ENCODE data around the gene SLC17A9.
A peak's percentile ranks its signal among the peaks of the same experiment; 100 is the strongest.

SLC17A9 gene

DNA sequence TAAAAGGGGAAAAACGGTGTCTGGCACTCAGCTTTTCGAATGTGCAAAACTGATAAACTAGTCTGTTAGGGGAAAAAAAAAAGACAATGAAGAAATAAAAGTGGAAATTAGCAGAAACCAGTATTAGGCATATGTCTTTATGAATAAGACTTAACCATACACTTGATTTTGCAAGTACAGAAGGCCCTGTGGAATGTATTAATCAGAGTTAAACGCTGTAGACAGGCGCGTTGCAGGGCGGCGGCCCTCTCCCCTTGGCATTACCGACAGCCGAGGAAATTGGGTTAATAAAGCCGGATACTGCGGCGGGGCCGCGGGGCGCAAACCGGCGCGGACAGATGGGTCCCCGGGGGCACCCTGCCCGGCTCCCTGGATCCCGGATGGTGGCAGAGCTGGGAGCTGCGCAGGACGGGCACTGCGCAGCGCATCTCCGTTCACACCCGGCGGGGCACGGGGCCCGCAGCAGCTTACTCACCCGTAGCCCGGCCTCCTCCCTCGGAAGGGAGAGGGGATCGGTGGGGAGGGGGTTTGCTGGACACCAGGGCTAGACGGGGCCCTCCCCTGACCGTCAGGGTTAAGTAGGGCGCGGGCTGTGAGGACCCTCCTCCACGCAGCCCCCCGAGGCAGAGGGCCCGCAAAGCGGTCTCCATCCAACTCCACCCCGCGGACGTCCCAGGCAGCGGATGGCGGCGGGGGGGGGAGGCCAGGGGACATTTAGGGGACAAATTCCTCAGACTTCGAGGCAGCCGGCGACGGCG lies 52.3 kb downstream of the SLC17A9 start:
- H3K4me3 ChIP-seq (ENCODE audit: low read depth, low read length): no peak overlapping the region
- TF ChIP-seq, protein P1, sequence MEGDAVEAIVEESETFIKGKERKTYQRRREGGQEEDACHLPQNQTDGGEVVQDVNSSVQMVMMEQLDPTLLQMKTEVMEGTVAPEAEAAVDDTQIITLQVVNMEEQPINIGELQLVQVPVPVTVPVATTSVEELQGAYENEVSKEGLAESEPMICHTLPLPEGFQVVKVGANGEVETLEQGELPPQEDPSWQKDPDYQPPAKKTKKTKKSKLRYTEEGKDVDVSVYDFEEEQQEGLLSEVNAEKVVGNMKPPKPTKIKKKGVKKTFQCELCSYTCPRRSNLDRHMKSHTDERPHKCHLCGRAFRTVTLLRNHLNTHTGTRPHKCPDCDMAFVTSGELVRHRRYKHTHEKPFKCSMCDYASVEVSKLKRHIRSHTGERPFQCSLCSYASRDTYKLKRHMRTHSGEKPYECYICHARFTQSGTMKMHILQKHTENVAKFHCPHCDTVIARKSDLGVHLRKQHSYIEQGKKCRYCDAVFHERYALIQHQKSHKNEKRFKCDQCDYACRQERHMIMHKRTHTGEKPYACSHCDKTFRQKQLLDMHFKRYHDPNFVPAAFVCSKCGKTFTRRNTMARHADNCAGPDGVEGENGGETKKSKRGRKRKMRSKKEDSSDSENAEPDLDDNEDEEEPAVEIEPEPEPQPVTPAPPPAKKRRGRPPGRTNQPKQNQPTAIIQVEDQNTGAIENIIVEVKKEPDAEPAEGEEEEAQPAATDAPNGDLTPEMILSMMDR (IDR thresholded peaks at IDR 0.05; ENCODE audit: low read depth, low read length): no peak
- no peak for TF ChIP-seq MYC (IDR thresholded peaks at IDR 0.05; ENCODE audit: low read depth, low read length)
- TF ChIP-seq, protein P2, sequence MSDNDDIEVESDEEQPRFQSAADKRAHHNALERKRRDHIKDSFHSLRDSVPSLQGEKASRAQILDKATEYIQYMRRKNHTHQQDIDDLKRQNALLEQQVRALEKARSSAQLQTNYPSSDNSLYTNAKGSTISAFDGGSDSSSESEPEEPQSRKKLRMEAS (IDR thresholded peaks at IDR 0.05; ENCODE audit: low read depth, low read length): no peak
- TF ChIP-seq POLR2A (IDR thresholded peaks at IDR 0.05; ENCODE audit: extremely low read depth, insufficient read length): no peak
- peak; percentile 57 for DNase-seq (ENCODE audit: low read depth)

DNA sequence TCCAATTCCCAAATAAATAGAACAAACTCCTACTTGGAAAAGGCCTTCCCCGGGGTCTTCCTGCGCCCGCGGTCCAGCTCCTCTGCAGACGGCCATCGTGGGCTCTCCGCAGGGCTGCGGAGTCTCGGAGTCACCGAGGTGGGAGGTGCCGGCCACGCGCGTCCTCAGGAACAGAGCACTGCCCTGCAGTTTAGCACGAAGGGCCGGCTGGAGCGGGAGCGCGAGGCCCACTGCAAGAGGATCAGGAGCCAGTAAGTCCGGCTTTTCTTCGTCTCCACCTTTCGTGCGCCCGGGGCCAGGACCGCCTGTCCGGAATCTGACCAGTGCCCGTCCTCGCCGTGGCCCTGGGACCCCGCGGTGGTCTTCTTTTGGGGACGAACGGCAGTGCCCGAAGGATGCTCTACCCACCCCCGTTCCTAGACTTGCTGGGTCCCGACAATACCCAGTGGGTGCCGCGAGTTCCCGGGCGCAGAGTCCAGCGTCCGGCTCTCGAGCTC lies 52.9 kb downstream of the SLC17A9 start:
- TF ChIP-seq, protein P1 (IDR thresholded peaks at IDR 0.05; ENCODE audit: low read depth, low read length): no peak
- TF ChIP-seq MYC (IDR thresholded peaks at IDR 0.05; ENCODE audit: low read depth, low read length): no peak
- no peak for TF ChIP-seq POLR2A (IDR thresholded peaks at IDR 0.05; ENCODE audit: extremely low read depth, insufficient read length)
- TF ChIP-seq, protein P2 (IDR thresholded peaks at IDR 0.05; ENCODE audit: low read depth, low read length): no peak
- no peak overlapping the region for H3K4me3 ChIP-seq (ENCODE audit: low read depth, low read length)
- DNase-seq (ENCODE audit: low read depth): no peak

DNA sequence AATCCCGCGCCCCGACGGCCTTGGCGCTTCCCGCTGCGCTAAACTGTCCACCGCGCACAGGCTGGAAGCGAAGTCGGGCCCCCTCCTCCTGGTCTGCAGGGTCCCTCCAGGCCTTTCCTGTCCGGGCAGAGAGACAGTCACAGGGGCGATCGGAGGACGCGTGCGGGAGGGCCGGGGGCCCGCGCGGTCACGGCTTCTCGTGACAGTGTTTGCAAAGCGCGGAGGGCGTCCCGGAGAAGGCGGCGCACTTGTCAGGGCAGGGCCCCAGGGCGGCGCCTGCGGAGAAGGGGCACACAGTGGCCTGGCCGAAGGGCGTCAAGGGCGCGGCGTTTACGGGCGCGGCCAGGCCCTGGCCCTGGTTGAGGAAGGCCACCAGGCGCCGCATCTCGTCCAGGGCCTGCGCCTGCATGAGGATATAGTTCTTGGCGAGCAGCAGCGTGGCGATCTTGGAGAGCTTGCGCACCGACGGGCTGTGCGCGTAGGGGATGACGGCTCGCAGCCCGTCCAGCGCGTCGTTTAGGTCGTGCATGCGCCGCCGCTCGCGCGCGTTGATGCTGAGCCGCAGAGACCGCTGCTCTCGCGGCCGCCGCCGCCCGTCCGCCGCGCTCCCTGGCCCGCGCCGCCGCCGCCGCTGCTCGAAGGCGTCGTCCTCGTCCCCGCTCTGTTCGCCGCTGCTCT lies 53.5 kb downstream of the SLC17A9 start:
- no peak overlapping the region for H3K4me3 ChIP-seq (ENCODE audit: low read depth, low read length)

DNA sequence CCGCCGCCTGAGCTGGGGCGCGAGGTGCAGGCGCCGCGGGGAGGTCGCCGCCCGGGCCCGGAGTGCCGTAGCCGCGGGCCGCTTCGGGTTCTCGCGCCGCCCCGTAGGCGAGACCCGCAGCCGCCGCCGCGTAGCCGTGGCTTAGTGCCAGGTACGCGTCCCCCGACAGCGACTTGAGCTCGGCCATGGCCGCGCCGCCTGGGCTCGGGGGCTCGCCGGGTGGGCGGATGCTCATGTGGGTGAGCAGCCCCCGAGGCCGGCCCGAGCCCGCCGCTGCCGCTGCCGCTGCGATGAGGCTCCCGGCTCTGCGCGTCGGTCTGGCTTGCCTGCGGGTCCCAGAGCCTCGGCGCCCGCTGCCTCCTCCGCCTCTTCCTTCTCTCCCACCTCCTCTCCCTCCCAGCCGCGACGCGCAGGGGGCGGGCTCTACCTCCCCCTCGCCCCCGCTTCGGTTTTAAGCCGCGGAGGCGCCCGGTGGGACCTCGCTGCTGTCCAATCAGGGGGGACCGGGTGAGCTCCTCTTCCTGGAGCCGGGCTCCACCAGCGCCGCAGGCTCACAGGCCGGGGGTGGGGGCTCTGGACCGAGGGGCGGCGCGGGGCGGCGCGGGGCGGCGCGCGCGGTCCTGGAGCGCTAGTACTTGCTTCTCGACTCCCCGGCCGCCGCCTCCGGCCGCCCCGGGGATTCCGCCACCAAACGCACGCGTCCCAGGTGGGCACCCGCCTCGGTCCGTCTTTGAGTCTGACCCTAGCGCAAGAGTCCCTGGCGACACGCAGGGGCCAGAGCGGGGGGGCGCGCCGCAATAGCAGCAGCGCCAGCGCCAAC lies 54.2 kb downstream of the SLC17A9 start, which contains the start of gene BHLHE23:
BHLHE23 (minus strand) TSS at position 425 of the 820 bp plus-strand sequence; CDS start at position 235, 190 bp downstream.
- H3K4me3 ChIP-seq (ENCODE audit: low read depth, low read length): no peak within 1 kb of the TSS
- TF ChIP-seq POLR2A (IDR thresholded peaks at IDR 0.05; ENCODE audit: extremely low read depth, insufficient read length): no peak
- TF ChIP-seq, protein P1 (IDR thresholded peaks at IDR 0.05; ENCODE audit: low read depth, low read length): no peak
- TF ChIP-seq, protein P2 (IDR thresholded peaks at IDR 0.05; ENCODE audit: low read depth, low read length): no peak
- no peak for TF ChIP-seq MYC (IDR thresholded peaks at IDR 0.05; ENCODE audit: low read depth, low read length)
- peak; percentile 86 for DNase-seq (ENCODE audit: low read depth)

More for the DNA sequence above, 53.5 kb downstream of the SLC17A9 start:
- TF ChIP-seq MYC (IDR thresholded peaks at IDR 0.05; ENCODE audit: low read depth, low read length) (no peak), POLR2A (IDR thresholded peaks at IDR 0.05; ENCODE audit: extremely low read depth, insufficient read length) (no peak)
- TF ChIP-seq, protein P2 (IDR thresholded peaks at IDR 0.05; ENCODE audit: low read depth, low read length): no peak
- TF ChIP-seq, protein P1 (IDR thresholded peaks at IDR 0.05; ENCODE audit: low read depth, low read length): no peak
- DNase-seq (ENCODE audit: low read depth): no peak

DNA sequence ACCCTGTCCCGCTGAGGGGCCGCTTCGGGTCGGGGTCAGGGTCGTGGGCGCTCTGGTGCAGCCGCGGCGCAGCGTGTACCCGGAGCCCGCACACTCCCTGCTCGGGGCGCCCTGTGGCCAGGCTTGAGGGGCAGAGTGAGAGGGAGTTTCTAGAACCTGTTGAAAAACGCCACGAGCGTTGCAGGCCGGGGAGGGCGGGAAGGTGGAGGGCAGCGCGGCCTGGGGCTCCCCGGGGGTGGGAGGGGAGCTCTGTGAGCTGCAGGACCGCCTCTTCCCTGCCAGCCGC lies 54.8 kb downstream of the SLC17A9 start:
- no peak overlapping the region for H3K4me3 ChIP-seq (ENCODE audit: low read depth, low read length)
- TF ChIP-seq MYC (IDR thresholded peaks at IDR 0.05; ENCODE audit: low read depth, low read length): no peak
- TF ChIP-seq, protein P2 (IDR thresholded peaks at IDR 0.05; ENCODE audit: low read depth, low read length): no peak
- TF ChIP-seq POLR2A (IDR thresholded peaks at IDR 0.05; ENCODE audit: extremely low read depth, insufficient read length): no peak
- TF ChIP-seq, protein P1 (IDR thresholded peaks at IDR 0.05; ENCODE audit: low read depth, low read length): no peak
- DNase-seq (ENCODE audit: low read depth): no peak

Measured in NB4 (cell line).